ENCODE measurements around the gene TTF2. TPM values are rescaled to one million over a fixed set of nuclear protein-coding genes. Genes with fewer than 3 reads are reported as not detected.

TTF2 gene
- total and polyA plus RNA-seq, 5 experiments from 2014 or later = 10.8 to 31.0 (median 13.4) TPM

GRCh38 chr1:117070124-117070523 is 10.0 kb downstream of the TTF2 start:
- no peaks in the 10 kb centered on the region for H3K27me3 Mint-ChIP-seq
- peaks cover 5 to 56% (median 12%) of the 10 kb centered on the region in 3 donors for H3K36me3 Mint-ChIP-seq
- no peaks in the 10 kb centered on the region for H3K9me3 Mint-ChIP-seq
- ATAC-seq (no peak), DNase-seq (no peak)
- POLR2A ChIA-PET = no interaction called here
- no peak overlapping the region for H3K4me3 Mint-ChIP-seq
- peaks cover 4 to 11% (median 9%) of the 10 kb centered on the region in 4 donors for H3K4me1 Mint-ChIP-seq
- H3K27ac Mint-ChIP-seq = no peak overlapping the region

GRCh38 chr1:117076648-117077047 is 16.5 kb downstream of the TTF2 start:
- POLR2A ChIA-PET = no interaction called here
- Mint-ChIP-seq H3K27ac (no peak overlapping the region), H3K4me3 (no peak overlapping the region), H3K4me1 (peaks cover 0 to 6% (median 2%) of the 10 kb centered on the region in 4 donors), H3K9me3 (no peaks in the 10 kb centered on the region), H3K36me3 (peaks cover 26 to 84% (median 39%) of the 10 kb centered on the region in 3 donors), H3K27me3 (no peaks in the 10 kb centered on the region)
- no peak for ATAC-seq
- DNase-seq = no peak

GRCh38 chr1:117077267-117077666 is 17.1 kb downstream of the TTF2 start:
- DNase-seq (no peak), ATAC-seq (no peak)
- Mint-ChIP-seq H3K4me1 (peaks cover 0 to 6% (median 1%) of the 10 kb centered on the region in 4 donors), H3K4me3 (peak overlapping the region in 2 of 10 donors; percentile 2 to 3), H3K27ac (peak overlapping the region in 2 of 10 donors; percentile 15 to 46), H3K36me3 (peaks cover 26 to 88% (median 40%) of the 10 kb centered on the region in 3 donors), H3K27me3 (no peaks in the 10 kb centered on the region), H3K9me3 (no peaks in the 10 kb centered on the region)
- POLR2A ChIA-PET = no interaction called here

- ATAC-seq (no peak), DNase-seq (no peak)
- Mint-ChIP-seq H3K4me1 (peaks cover 0 to 6% (median 0%) of the 10 kb centered on the region in 4 donors), H3K27ac (no peak overlapping the region), H3K4me3 (no peak overlapping the region), H3K27me3 (no peaks in the 10 kb centered on the region), H3K36me3 (peaks cover 29 to 90% (median 44%) of the 10 kb centered on the region in 3 donors), H3K9me3 (no peaks in the 10 kb centered on the region)
- POLR2A ChIA-PET = no interaction called here
Measured at GRCh38 chr1:117079737-117080136, 19.6 kb downstream of the TTF2 start.

GRCh38 chr1:117084231-117084630 is 24.1 kb downstream of the TTF2 start:
- ATAC-seq (no peak), DNase-seq (no peak)
- no peak overlapping the region for H3K4me3 Mint-ChIP-seq
- peaks cover 10 to 70% (median 23%) of the 10 kb centered on the region in 3 donors for H3K36me3 Mint-ChIP-seq
- no peaks in the 10 kb centered on the region for H3K4me1 Mint-ChIP-seq
- no peaks in the 10 kb centered on the region for H3K27me3 Mint-ChIP-seq
- no peaks in the 10 kb centered on the region for H3K9me3 Mint-ChIP-seq
- peak overlapping the region in 1 of 10 donors; percentile 28 for H3K27ac Mint-ChIP-seq
- POLR2A ChIA-PET = no interaction called here

- Mint-ChIP-seq H3K4me3 (no peak overlapping the region), H3K27me3 (no peaks in the 10 kb centered on the region), H3K27ac (no peak overlapping the region), H3K36me3 (peaks cover 17 to 70% (median 39%) of the 10 kb centered on the region in 3 donors), H3K9me3 (no peaks in the 10 kb centered on the region), H3K4me1 (no peaks in the 10 kb centered on the region)
- DNase-seq = no peak
- POLR2A ChIA-PET = no interaction called here
- no peak for ATAC-seq
Measured at GRCh38 chr1:117087686-117088085, 27.6 kb downstream of the TTF2 start.

GRCh38 chr1:117089996-117090395 is 29.9 kb downstream of the TTF2 start:
- no peak for DNase-seq
- peaks cover 12 to 76% (median 49%) of the 10 kb centered on the region in 3 donors for H3K36me3 Mint-ChIP-seq
- POLR2A ChIA-PET = no interaction called here
- no peak overlapping the region for H3K4me3 Mint-ChIP-seq
- peaks cover 0 to 7% (median 0%) of the 10 kb centered on the region in 4 donors for H3K4me1 Mint-ChIP-seq
- H3K9me3 Mint-ChIP-seq = no peaks in the 10 kb centered on the region
- ATAC-seq = no peak
- no peak overlapping the region for H3K27ac Mint-ChIP-seq
- no peaks in the 10 kb centered on the region for H3K27me3 Mint-ChIP-seq

- Mint-ChIP-seq H3K27me3 (no peaks in the 10 kb centered on the region), H3K9me3 (no peaks in the 10 kb centered on the region), H3K36me3 (peaks cover 16 to 83% (median 46%) of the 10 kb centered on the region in 3 donors), H3K4me3 (no peak overlapping the region), H3K4me1 (peaks cover 0 to 7% (median 0%) of the 10 kb centered on the region in 4 donors), H3K27ac (peak overlapping the region in 2 of 10 donors; percentile 37 to 83)
- ATAC-seq (no peak), DNase-seq (no peak)
- POLR2A ChIA-PET = no interaction called here
Measured at GRCh38 chr1:117092594-117092993, 32.5 kb downstream of the TTF2 start.

GRCh38 chr1:117093091-117093534 is 33.0 kb downstream of the TTF2 start:
- H3K4me3 Mint-ChIP-seq = no peak overlapping the region
- peaks cover 0 to 7% (median 0%) of the 10 kb centered on the region in 4 donors for H3K4me1 Mint-ChIP-seq
- ATAC-seq (no peak), DNase-seq (no peak)
- peaks cover 20 to 86% (median 49%) of the 10 kb centered on the region in 3 donors for H3K36me3 Mint-ChIP-seq
- POLR2A ChIA-PET = no interaction called here
- no peaks in the 10 kb centered on the region for H3K9me3 Mint-ChIP-seq
- peak overlapping the region in 1 of 10 donors; percentile 37 for H3K27ac Mint-ChIP-seq
- H3K27me3 Mint-ChIP-seq = no peaks in the 10 kb centered on the region

- DNase-seq (peak in 5 of 10 donors; percentile 0 to 20 (median 9)), ATAC-seq (peak; percentile 65 to 74)
- Mint-ChIP-seq H3K36me3 (peaks cover 20 to 89% (median 50%) of the 10 kb centered on the region in 3 donors), H3K4me1 (peaks cover 0 to 7% (median 0%) of the 10 kb centered on the region in 4 donors), H3K9me3 (no peaks in the 10 kb centered on the region), H3K27ac (peak overlapping the region in 3 of 10 donors; percentile 19 to 57 (median 48)), H3K4me3 (no peak overlapping the region), H3K27me3 (no peaks in the 10 kb centered on the region)
- POLR2A ChIA-PET = no interaction called here
Measured at GRCh38 chr1:117093870-117094621, 33.9 kb downstream of the TTF2 start.

- Mint-ChIP-seq H3K27ac (peak overlapping the region in 2 of 10 donors; percentile 35 to 48), H3K9me3 (no peaks in the 10 kb centered on the region)
Measured at GRCh38 chr1:117094841-117095604, 34.9 kb downstream of the TTF2 start.

GRCh38 chr1:117096951-117097408 is 36.9 kb downstream of the TTF2 start:
- no peak for ATAC-seq
- Mint-ChIP-seq H3K4me1 (peaks cover 0 to 7% (median under 1%) of the 10 kb centered on the region in 4 donors), H3K27me3 (no peaks in the 10 kb centered on the region), H3K36me3 (peaks cover 14 to 87% (median 57%) of the 10 kb centered on the region in 3 donors), H3K27ac (peak overlapping the region in 2 of 10 donors; percentile 3 to 28), H3K4me3 (no peak overlapping the region), H3K9me3 (no peaks in the 10 kb centered on the region)
- POLR2A ChIA-PET = no interaction called here
- DNase-seq = no peak

More at GRCh38 chr1:117094841-117095604, 34.9 kb downstream of the TTF2 start:
- ATAC-seq (no peak), DNase-seq (no peak)
- Mint-ChIP-seq H3K36me3 (peaks cover 17 to 92% (median 54%) of the 10 kb centered on the region in 3 donors), H3K4me1 (peaks cover 0 to 7% (median 0%) of the 10 kb centered on the region in 4 donors), H3K27me3 (no peaks in the 10 kb centered on the region), H3K4me3 (no peak overlapping the region)
- POLR2A ChIA-PET = no interaction called here

GRCh38 chr1:117097443-117097842 is 37.3 kb downstream of the TTF2 start:
- Mint-ChIP-seq H3K36me3 (peaks cover 14 to 86% (median 56%) of the 10 kb centered on the region in 3 donors), H3K4me1 (peaks cover 0 to 7% (median under 1%) of the 10 kb centered on the region in 4 donors), H3K9me3 (no peaks in the 10 kb centered on the region), H3K4me3 (no peak overlapping the region), H3K27me3 (no peaks in the 10 kb centered on the region), H3K27ac (no peak overlapping the region)
- ATAC-seq (no peak), DNase-seq (no peak)
- POLR2A ChIA-PET = no interaction called here
